Esophagus squamous epithelium (tissue), 5 donors: ENCODE results near the gene UPF1. TPM values are rescaled to one million over a fixed set of nuclear protein-coding genes. Genes with fewer than 3 reads are reported as not detected.

Experiments
- DNase-seq: peaks from one replicate; lab custom pipeline; 2025; lab: John Stamatoyannopoulos, UW
- H3K27ac ChIP-seq, 4 donors: fragments of 200-600 bp; sonication (generic); one replicate each; pipeline ENCODE4 v1.5.1; 2016 to 2019; ENCODE audit warnings: mild to moderate bottlenecking in 1 of 4
- H3K27me3 ChIP-seq, 4 donors: fragments of 200-600 bp; sonication (generic); 1 replicate in 3 of 4; 2 replicates in 1 of 4; pipeline versions ENCODE4 v1.5.1 to v1.6.0; 2017 to 2021; ENCODE audit warnings: antibody characterized with exemption in 1 of 4
- H3K36me3 ChIP-seq, 3 donors: fragments of 200-600 bp; sonication (generic); one replicate each; pipeline ENCODE4 v1.5.1; 2016 to 2019
- H3K4me1 ChIP-seq, 3 donors: fragments of 200-600 bp; sonication (generic); one replicate each; pipeline ENCODE4 v1.5.1; 2017 to 2019
- H3K4me3 ChIP-seq, 4 donors: fragments of 200-600 bp; sonication (generic); 1 replicate in 3 of 4; 2 replicates in 1 of 4; pipeline ENCODE4 v1.5.1; 2016 to 2019; ENCODE audit warnings: mild to moderate bottlenecking in 2 of 4, moderate library complexity in 1 of 4
- H3K9me3 ChIP-seq, 3 donors: fragments of 200-600 bp; sonication (generic); one replicate each; pipeline ENCODE4 v1.5.1; 2016 to 2019
- POLR2A ChIP-seq, 4 donors: fragments of 450-650 bp; IDR thresholded peaks; one replicate each; pipeline ENCODE4 v1.6.1; 2017; ENCODE audit warnings: antibody characterized with exemption in 4 of 4, mild to moderate bottlenecking in 4 of 4, moderate library complexity in 3 of 4
- WGBS, 2 donors: methylation state at CpG; one replicate each; pipeline ENCODE4 v1.1.5; 2018; 5-methylcytosine and 5-hydroxymethylcytosine counted together
- intact Hi-C: fragments of 100-400 bp; cut with DNase I; formaldehyde crosslinking; loops from one replicate; pipeline ENCODE4 v1.15.0; 2022
- total RNA-seq, 4 donors: library from RNA; depleted of rRNA; stranded (reverse); fragments of >200 nt; gene quantifications; one replicate each; pipeline ENCODE4 v1.1.0, GENCODE V29; 2016
- TF ChIP-seq, protein P1 (sequence below), 6 experiments: fragments of 450-650 bp in 4 of 6; fragments of 200-600 bp in 2 of 6; sonication (generic) in 2 of 6; IDR thresholded peaks; one replicate each; pipeline ENCODE4 v1.5.1; 2016 to 2019; ENCODE audit warnings: antibody characterized with exemption in 6 of 6, mild to moderate bottlenecking in 4 of 6, moderate library complexity in 4 of 6
- donor health status: DM: yes; HTN: yes; CAD: no.

Gene UPF1
- total RNA-seq, 4 donors from 2014 or later = 31.6 to 69.7 (median 55.6) TPM

DNA sequence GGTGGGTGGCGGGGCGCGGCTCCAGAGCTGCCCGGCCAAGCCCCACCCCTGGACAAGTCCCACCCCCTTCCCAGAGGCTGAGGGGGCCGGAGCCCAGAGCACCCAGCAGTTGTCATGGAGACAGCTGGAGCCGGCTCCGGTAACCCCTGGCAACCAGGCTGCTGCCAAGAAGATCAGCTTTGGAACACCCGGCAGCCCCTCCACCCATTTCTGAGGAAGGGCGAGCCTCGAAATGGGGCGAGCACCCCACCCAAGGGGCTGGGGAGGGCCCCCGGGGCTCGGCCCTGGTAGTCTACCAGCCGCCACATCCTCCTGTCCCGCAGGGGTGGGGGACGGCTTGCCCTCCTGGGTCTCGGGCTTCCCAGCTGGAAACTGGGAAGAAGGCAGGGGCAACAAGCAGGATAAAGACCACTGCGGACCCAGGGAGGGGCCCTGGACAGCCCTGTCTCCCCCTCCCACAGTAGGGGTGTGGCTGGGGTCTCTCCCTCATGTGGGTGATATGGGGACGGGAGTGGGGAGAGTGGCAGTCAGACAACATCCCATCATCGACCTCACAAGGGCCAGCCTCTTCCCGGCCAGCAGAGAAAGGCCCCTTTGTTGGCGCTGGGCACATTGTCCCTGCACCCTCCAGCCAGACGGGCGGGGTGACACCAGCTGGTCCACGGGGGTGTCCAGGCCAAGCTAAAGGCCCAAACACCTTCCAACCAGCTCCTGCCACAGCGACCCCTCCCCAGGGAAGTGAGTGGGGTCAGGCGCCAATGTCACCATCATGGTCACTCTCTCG lies 62.7 kb downstream of the UPF1 start:
- H3K27me3 ChIP-seq = peaks cover 7 to 59% (median 14%) of the 10 kb centered on the region in 4 donors
- 0 to 6% methylated on average over 3 to 6 of the region's 28 CpGs for WGBS, 2 donors
- peaks cover 5 to 13% (median 8%) of the 10 kb centered on the region in 3 donors for H3K36me3 ChIP-seq
- no peaks in the 10 kb centered on the region for H3K9me3 ChIP-seq
- H3K4me3 ChIP-seq = peak overlapping the region in 3 of 4 donors; percentile 31 to 62 (median 45)
- intact Hi-C loops = no loop called here
- DNase-seq = no peak
- H3K27ac ChIP-seq = no peak overlapping the region
- peaks cover 10 to 32% (median 21%) of the 10 kb centered on the region in 3 donors for H3K4me1 ChIP-seq
- TF ChIP-seq, protein P1, sequence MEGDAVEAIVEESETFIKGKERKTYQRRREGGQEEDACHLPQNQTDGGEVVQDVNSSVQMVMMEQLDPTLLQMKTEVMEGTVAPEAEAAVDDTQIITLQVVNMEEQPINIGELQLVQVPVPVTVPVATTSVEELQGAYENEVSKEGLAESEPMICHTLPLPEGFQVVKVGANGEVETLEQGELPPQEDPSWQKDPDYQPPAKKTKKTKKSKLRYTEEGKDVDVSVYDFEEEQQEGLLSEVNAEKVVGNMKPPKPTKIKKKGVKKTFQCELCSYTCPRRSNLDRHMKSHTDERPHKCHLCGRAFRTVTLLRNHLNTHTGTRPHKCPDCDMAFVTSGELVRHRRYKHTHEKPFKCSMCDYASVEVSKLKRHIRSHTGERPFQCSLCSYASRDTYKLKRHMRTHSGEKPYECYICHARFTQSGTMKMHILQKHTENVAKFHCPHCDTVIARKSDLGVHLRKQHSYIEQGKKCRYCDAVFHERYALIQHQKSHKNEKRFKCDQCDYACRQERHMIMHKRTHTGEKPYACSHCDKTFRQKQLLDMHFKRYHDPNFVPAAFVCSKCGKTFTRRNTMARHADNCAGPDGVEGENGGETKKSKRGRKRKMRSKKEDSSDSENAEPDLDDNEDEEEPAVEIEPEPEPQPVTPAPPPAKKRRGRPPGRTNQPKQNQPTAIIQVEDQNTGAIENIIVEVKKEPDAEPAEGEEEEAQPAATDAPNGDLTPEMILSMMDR (IDR thresholded peaks at IDR 0.05) = no peak
- no peak for TF ChIP-seq POLR2A (IDR thresholded peaks at IDR 0.05)

DNA sequence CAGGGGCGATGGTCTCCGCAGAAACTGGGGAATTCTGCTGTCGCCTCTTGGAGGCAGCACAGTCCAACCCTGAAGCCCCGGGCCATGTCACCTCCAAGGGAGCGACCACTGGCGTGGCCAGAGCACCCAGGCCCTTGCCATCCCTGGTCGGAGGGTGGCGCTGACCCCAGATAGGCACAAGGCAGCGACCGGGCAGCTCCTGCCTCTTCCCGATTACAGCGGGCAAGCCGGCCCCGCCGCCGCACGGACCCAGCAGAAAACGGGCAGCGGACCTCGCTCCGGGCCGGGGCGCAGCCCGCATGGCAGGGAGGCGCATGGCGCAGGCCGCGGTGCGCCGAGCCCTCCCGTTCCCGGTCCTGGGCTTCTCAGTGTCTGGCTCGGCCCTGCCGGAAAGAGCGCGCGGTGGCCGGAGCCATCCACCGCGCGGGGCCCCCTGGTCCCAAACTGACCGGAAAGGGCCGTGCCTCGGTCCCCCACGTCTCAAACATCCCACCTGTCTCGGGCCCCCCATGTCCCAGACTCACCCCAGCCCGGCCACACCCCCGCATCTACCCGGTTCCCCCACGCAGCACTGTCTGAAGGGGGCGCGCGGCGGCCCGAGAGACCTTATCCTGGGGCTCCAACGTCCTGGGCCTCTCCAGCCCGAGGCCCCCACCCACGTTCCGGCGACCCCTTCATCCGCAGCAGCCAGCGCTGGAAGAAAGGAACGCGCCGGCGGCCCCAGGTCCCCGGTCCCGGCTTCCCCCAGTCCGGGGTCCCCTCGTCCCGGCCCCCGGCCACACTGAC lies 63.5 kb downstream of the UPF1 start:
- intact Hi-C loops = no loop called here
- WGBS, 2 donors = 0% methylated on average over 20 of the region's 72 CpGs; no CpG with 5 or more reads in 1 of the 2 donors
- H3K27ac ChIP-seq = no peak overlapping the region
- no peaks in the 10 kb centered on the region for H3K9me3 ChIP-seq
- H3K27me3 ChIP-seq = peaks cover 7 to 59% (median 14%) of the 10 kb centered on the region in 4 donors
- no peak for TF ChIP-seq POLR2A (IDR thresholded peaks at IDR 0.05)
- TF ChIP-seq, protein P1 (IDR thresholded peaks at IDR 0.05) = peak in 2 of 6 experiments; percentile 3 to 22
- peaks cover 10 to 32% (median 21%) of the 10 kb centered on the region in 3 donors for H3K4me1 ChIP-seq
- DNase-seq = no peak
- peak overlapping the region in 3 of 4 donors; percentile 31 to 62 (median 45) for H3K4me3 ChIP-seq
- H3K36me3 ChIP-seq = peaks cover 8 to 20% (median 14%) of the 10 kb centered on the region in 3 donors

DNA sequence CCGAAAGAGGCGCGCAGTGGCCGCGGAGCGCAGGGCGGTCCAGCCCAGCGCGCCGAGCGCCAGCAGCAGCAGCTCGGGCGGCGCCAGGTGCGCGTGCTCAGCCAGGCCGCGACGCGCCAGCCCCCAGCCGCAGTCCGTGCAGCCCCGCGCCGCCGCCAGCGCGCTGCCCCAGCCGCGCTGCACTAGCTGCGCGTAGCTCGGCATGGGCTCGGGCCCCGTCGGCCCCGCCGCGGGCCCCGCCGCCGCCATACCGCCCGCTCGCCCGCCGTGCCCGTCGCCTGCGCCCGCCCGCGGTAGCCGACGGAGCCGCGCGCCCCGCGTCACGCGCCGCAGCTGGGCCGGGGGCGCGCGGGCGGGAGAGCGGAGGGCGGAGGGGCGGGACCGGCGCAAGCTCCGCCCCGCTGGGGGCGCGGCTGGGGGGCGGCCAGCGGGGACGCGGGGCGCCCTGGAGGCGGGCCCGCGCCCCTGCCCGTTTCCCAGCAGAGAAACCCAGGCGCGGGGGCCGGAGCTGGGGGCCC lies 64.1 kb downstream of the UPF1 start, which contains the start of gene CERS1:
TSS of gene CERS1 (minus strand) at position 335 of the 518 bp plus-strand sequence. CDS start at position 249, 86 bp downstream.
- peaks cover 8 to 27% (median 14%) of the 10 kb centered on the region in 3 donors for H3K36me3 ChIP-seq
- intact Hi-C loops = no loop called here
- no CpG with 5 or more reads among the region's 89 CpGs for WGBS, 2 donors
- peaks cover 10 to 32% (median 21%) of the 10 kb centered on the region in 3 donors for H3K4me1 ChIP-seq
- no peak within 1 kb of the TSS for H3K27ac ChIP-seq
- H3K4me3 ChIP-seq = peak within 1 kb of the TSS in 3 of 4 donors; percentile 31 to 62 (median 45)
- no peaks in the 10 kb centered on the region for H3K9me3 ChIP-seq
- no peak for TF ChIP-seq POLR2A (IDR thresholded peaks at IDR 0.05)
- TF ChIP-seq, protein P1 (IDR thresholded peaks at IDR 0.05) = no peak
- no peak for DNase-seq
- H3K27me3 ChIP-seq = peaks cover 7 to 59% (median 14%) of the 10 kb centered on the region in 4 donors

DNA sequence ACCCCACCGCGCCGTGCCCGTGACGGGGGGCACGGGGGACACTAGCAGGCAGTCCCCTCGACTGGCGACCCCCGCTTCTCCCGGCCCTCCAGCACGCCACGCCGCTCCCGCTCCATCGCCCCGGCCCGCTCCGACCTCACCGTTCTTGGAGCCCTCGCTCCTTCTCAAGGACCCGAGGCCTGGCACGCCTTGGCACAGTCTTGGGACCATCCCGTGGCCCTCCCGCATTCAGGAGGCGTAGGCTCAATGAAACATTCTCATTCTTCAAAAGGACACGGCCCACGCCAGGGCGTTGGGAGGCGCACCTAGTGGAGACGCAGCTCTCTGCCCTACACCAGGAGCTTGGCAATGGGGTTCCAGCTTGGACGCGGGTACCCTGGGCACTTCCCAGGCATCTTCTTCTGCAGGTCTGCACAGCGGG lies 64.7 kb downstream of the UPF1 start:
- 20 to 40% methylated on average over 1 to 2 of the region's 33 CpGs for WGBS, 2 donors
- intact Hi-C loops = no loop called here
- H3K27ac ChIP-seq = no peak overlapping the region
- peaks cover 7 to 59% (median 14%) of the 10 kb centered on the region in 4 donors for H3K27me3 ChIP-seq
- DNase-seq = no peak
- peaks cover 8 to 32% (median 14%) of the 10 kb centered on the region in 3 donors for H3K36me3 ChIP-seq
- H3K4me1 ChIP-seq = peaks cover 10 to 32% (median 21%) of the 10 kb centered on the region in 3 donors
- TF ChIP-seq POLR2A (IDR thresholded peaks at IDR 0.05) = no peak
- TF ChIP-seq, protein P1 (IDR thresholded peaks at IDR 0.05) = peak in 1 of 6 experiments; percentile 12
- H3K9me3 ChIP-seq = no peaks in the 10 kb centered on the region
- peak overlapping the region in 2 of 4 donors; percentile 45 to 62 for H3K4me3 ChIP-seq
